H9 (cell line): ENCODE measurements around the gene CEP128. TPM values are rescaled to one million over a fixed set of nuclear protein-coding genes. Genes with fewer than 3 reads are reported as not detected.

Source experiments
- DNase-seq: peaks from one replicate; pipeline ENCODE4 v3.0.0-alpha.2; 2017
- H2AFZ ChIP-seq: one replicate; pipeline ENCODE4 v1.6.1; 2013; ENCODE audit warnings: mild to moderate bottlenecking, low read length, control low read depth, moderate library complexity
- H2AK5ac ChIP-seq: 2 replicates; pipeline ENCODE4 v1.6.1; 2013; ENCODE audit warnings: low read length, control low read depth, mixed read lengths; ENCODE audit not compliant: insufficient read length
- H2BK120ac ChIP-seq: one replicate; pipeline ENCODE4 v1.6.1; 2013; ENCODE audit warnings: low read depth, mild to moderate bottlenecking, low read length, control low read depth, inconsistent platforms; ENCODE audit not compliant: poor library complexity, severe bottlenecking
- H2BK12ac ChIP-seq: 2 replicates; pipeline ENCODE4 v1.6.1; 2013; ENCODE audit warnings: low read length, control low read depth, mixed read lengths, low read depth; ENCODE audit not compliant: insufficient read length
- H2BK15ac ChIP-seq: 2 replicates; pipeline ENCODE4 v1.6.1; 2013; ENCODE audit warnings: low read depth, low read length, control low read depth
- H2BK20ac ChIP-seq: one replicate; pipeline ENCODE4 v1.6.1; 2013; ENCODE audit warnings: low read depth, mild to moderate bottlenecking, low read length, control low read depth, inconsistent platforms; ENCODE audit not compliant: poor library complexity, severe bottlenecking
- H2BK5ac ChIP-seq: 2 replicates; pipeline ENCODE4 v1.6.1; 2013; ENCODE audit warnings: low read length, control low read depth, mixed read lengths; ENCODE audit not compliant: insufficient read length
- H3K14ac ChIP-seq: 2 replicates; pipeline ENCODE4 v1.6.1; 2013; ENCODE audit warnings: low read length, control low read depth; ENCODE audit not compliant: insufficient read depth
- H3K18ac ChIP-seq: 2 replicates; pipeline ENCODE4 v1.6.1; 2013; ENCODE audit warnings: low read depth, mild to moderate bottlenecking, mixed read lengths, low read length, control low read depth; ENCODE audit not compliant: insufficient read length
- H3K23ac ChIP-seq: 2 replicates; pipeline ENCODE4 v1.6.1; 2013; ENCODE audit warnings: low read length, control low read depth, mixed read lengths, low read depth; ENCODE audit not compliant: insufficient read length
- H3K23me2 ChIP-seq: 2 replicates; pipeline ENCODE4 v1.6.1; 2013; ENCODE audit warnings: low read depth, mild to moderate bottlenecking, mixed read lengths, low read length, control low read depth; ENCODE audit not compliant: insufficient read length, poor library complexity, severe bottlenecking
- H3K27ac ChIP-seq: 2 replicates; pipeline ENCODE4 v1.5.1; 2013; ENCODE audit warnings: low read length, control low read depth, mixed read lengths, low read depth; ENCODE audit not compliant: insufficient read length
- H3K27me3 ChIP-seq: 2 replicates; pipeline ENCODE4 v1.6.1; 2013; ENCODE audit warnings: low read length, control low read depth, inconsistent platforms; ENCODE audit not compliant: insufficient read depth
- H3K4ac ChIP-seq: 2 replicates; pipeline ENCODE4 v1.6.1; 2013; ENCODE audit warnings: low read depth, mild to moderate bottlenecking, control low read depth, inconsistent platforms, low read length, moderate library complexity
- H3K4me1 ChIP-seq: 2 replicates; pipeline ENCODE4 v1.6.1; 2013; ENCODE audit warnings: low read length, control low read depth, inconsistent platforms; ENCODE audit not compliant: insufficient read depth
- H3K4me2 ChIP-seq: 2 replicates; pipeline ENCODE4 v1.6.1; 2013; ENCODE audit warnings: low read length, control low read depth, mixed read lengths; ENCODE audit not compliant: insufficient read length, insufficient read depth
- H3K56ac ChIP-seq: 2 replicates; pipeline ENCODE4 v1.6.1; 2013; ENCODE audit warnings: low read depth, mild to moderate bottlenecking, mixed read lengths, low read length, control low read depth; ENCODE audit not compliant: insufficient read length
- H3K79me1 ChIP-seq: 2 replicates; pipeline ENCODE4 v1.6.1; 2013; ENCODE audit warnings: low read depth, mild to moderate bottlenecking, moderate library complexity, low read length, control low read depth, inconsistent platforms; ENCODE audit not compliant: insufficient read depth, poor library complexity, severe bottlenecking
- H3K79me2 ChIP-seq: 2 replicates; pipeline ENCODE4 v1.6.1; 2013; ENCODE audit warnings: low read length, control low read depth, inconsistent platforms; ENCODE audit not compliant: insufficient read depth
- H3K9ac ChIP-seq: 2 replicates; pipeline ENCODE4 v1.6.1; 2013; ENCODE audit warnings: low read length, control low read depth, mixed read lengths; ENCODE audit not compliant: insufficient read length; ENCODE audit errors: extremely low read depth
- H3K9me3 ChIP-seq: one replicate; pipeline ENCODE4 v1.6.1; 2013; ENCODE audit warnings: low read depth, low read length, inconsistent platforms; ENCODE audit not compliant: control insufficient read depth
- H3T11ph ChIP-seq: one replicate; pipeline ENCODE4 v1.6.1; 2013; ENCODE audit warnings: mild to moderate bottlenecking, low read length, control low read depth, inconsistent platforms
- H4K20me1 ChIP-seq: one replicate; pipeline ENCODE4 v1.6.1; 2013; ENCODE audit not compliant: control insufficient read depth, insufficient read length, insufficient read depth
- H4K5ac ChIP-seq: 2 replicates; pipeline ENCODE4 v1.6.1; 2013; ENCODE audit warnings: low read depth, mild to moderate bottlenecking, mixed read lengths, low read length, control low read depth; ENCODE audit not compliant: insufficient read length
- H4K8ac ChIP-seq: replicated peaks from 2 replicates; pipeline ENCODE4 v1.6.1; 2013; ENCODE audit warnings: low read length, control low read depth, mixed read lengths, low read depth; ENCODE audit not compliant: insufficient read length
- H4K91ac ChIP-seq: 2 replicates; pipeline ENCODE4 v1.6.1; 2013; ENCODE audit warnings: low read depth, mild to moderate bottlenecking, moderate library complexity, mixed read lengths, low read length, control low read depth; ENCODE audit not compliant: insufficient read length
- H3K27ac Mint-ChIP-seq, 3 experiments: 2 replicates in 2 of 3; 3 replicates in 1 of 3; pipeline ENCODE4 v1.8.0; 2020 to 2021; ENCODE audit warnings: mixed read lengths in 3 of 3, mild to moderate bottlenecking in 1 of 3, moderate library complexity in 1 of 3
- H3K27me3 Mint-ChIP-seq: 2 replicates; pipeline ENCODE4 v1.8.0; 2021; ENCODE audit warnings: low read depth, mild to moderate bottlenecking, moderate library complexity, mixed read lengths
- H3K36me3 Mint-ChIP-seq, 3 experiments: 2 replicates in 2 of 3; 3 replicates in 1 of 3; pipeline ENCODE4 v1.8.0; 2020 to 2021; ENCODE audit warnings: low read depth in 3 of 3, mixed read lengths in 3 of 3; ENCODE audit not compliant: insufficient read depth in 1 of 3
- H3K4me1 Mint-ChIP-seq, 2 experiments: 2 replicates each; pipeline ENCODE4 v1.8.0; 2020; ENCODE audit warnings: mixed read lengths in 2 of 2
- H3K4me3 Mint-ChIP-seq, 2 experiments: 2 replicates in 1 of 2; 3 replicates in 1 of 2; pipeline ENCODE4 v1.8.0; 2020 to 2021; ENCODE audit warnings: mild to moderate bottlenecking in 2 of 2, mixed read lengths in 2 of 2, moderate library complexity in 1 of 2
- H3K9me3 Mint-ChIP-seq, 2 experiments: 2 replicates in 1 of 2; 3 replicates in 1 of 2; pipeline ENCODE4 v1.8.0; 2020; ENCODE audit warnings: mild to moderate bottlenecking in 2 of 2, mixed read lengths in 2 of 2, moderate library complexity in 1 of 2
- CTCF ChIP-seq: fragments of 200-600 bp; sonication (generic); conservative IDR thresholded peaks from 3 replicates; pipeline ENCODE4 v1.8.0; 2021; ENCODE audit warnings: antibody characterized with exemption, mild to moderate bottlenecking
- WGBS: extraction: QIAGEN DNeasy Blood & Tissue Kit; methylation state at CpG from one replicate; pipeline ENCODE4 v1.1.7; 2013; ENCODE audit warnings: missing lambda C conversion rate, low lambda C conversion rate, mixed read lengths; ENCODE audit not compliant: insufficient read length; ENCODE audit errors: extremely low coverage; 5-methylcytosine and 5-hydroxymethylcytosine counted together
- total RNA-seq: library from RNA; stranded (reverse); gene quantifications from 2 replicates; pipeline ENCODE4 v1.2.1, GENCODE V29; 2021

Gene CEP128
- total RNA-seq, 1 experiment from 2014 or later: 16.3 TPM

- no peak for TF ChIP-seq CTCF
- no peak overlapping the region for H3K56ac ChIP-seq
- H2BK20ac ChIP-seq: no peak overlapping the region
- no peak overlapping the region for H2BK5ac ChIP-seq
- no peak overlapping the region for H2AK5ac ChIP-seq
- no peak overlapping the region for H3T11ph ChIP-seq
- H2BK120ac ChIP-seq: no peak overlapping the region
- Mint-ChIP-seq H3K27ac (no peak overlapping the region), H3K4me1 (no peaks in the 10 kb centered on the region), H3K27me3 (no peaks in the 10 kb centered on the region), H3K36me3 (no peaks in the 10 kb centered on the region), H3K9me3 (peaks cover 0 to 3% of the 10 kb centered on the region in 2 experiments; a peak in 2 of 5 replicates), H3K4me3 (no peak overlapping the region)
- no peaks in the 10 kb centered on the region for H3K23me2 ChIP-seq
- no peaks in the 10 kb centered on the region for H3K4me1 ChIP-seq
- no peak overlapping the region for H3K4me2 ChIP-seq
- no peak overlapping the region for H3K27ac ChIP-seq
- no peak overlapping the region for H3K23ac ChIP-seq
- H4K20me1 ChIP-seq: no peaks in the 10 kb centered on the region
- H3K9me3 ChIP-seq: no peaks in the 10 kb centered on the region
- no peaks in the 10 kb centered on the region for H3K27me3 ChIP-seq
- WGBS: no CpG with 5 or more reads among the region's 2 CpGs
- no peak overlapping the region for H2BK12ac ChIP-seq
- no peak overlapping the region for H3K4ac ChIP-seq
- H3K18ac ChIP-seq: no peak overlapping the region
- H4K8ac ChIP-seq: no peak overlapping the region
- H4K5ac ChIP-seq: no peak overlapping the region
- no peak overlapping the region for H2AFZ ChIP-seq
- H3K79me1 ChIP-seq: no peaks in the 10 kb centered on the region
- no peaks in the 10 kb centered on the region for H3K79me2 ChIP-seq
- no peak overlapping the region for H3K14ac ChIP-seq
- no peak overlapping the region for H3K9ac ChIP-seq
- DNase-seq: no peak
- no peak overlapping the region for H4K91ac ChIP-seq
- H2BK15ac ChIP-seq: no peak overlapping the region
Observed at GRCh38 chr14:80627745-80628144, 313.8 kb downstream of the CEP128 start.
